Mesothelial cell of epicardium (in vitro differentiated cells): ENCODE measurements around the gene AGBL4. TPM values are rescaled to one million over a fixed set of nuclear protein-coding genes. Genes with fewer than 3 reads are reported as not detected.

Source experiments
- total RNA-seq: library from RNA; stranded (reverse); gene quantifications from 3 replicates; pipeline ENCODE4 v1.2.1, GENCODE V29; 2021

Gene AGBL4
- total RNA-seq, 1 donor from 2014 or later, result 0.42 TPM

Other genes with a start within 250 kb of the AGBL4 start
- not detected in 3 replicates for gene ELAVL4, start 85.0 kb upstream of the AGBL4 start, total RNA-seq